Lung microvascular endothelial cell (primary cell): ENCODE results near the gene EEF2K. TPM values are rescaled to one million over a fixed set of nuclear protein-coding genes. Genes with fewer than 3 reads are reported as not detected.

Experiments used
- DNase-seq, 2 donors: peaks; one replicate each; pipeline versions ENCODE4 v3.0.0 to v3.0.0-alpha.2; 2010; ENCODE audit warnings: low read depth in 2 of 2
- total RNA-seq: library from RNA; depleted of rRNA; stranded (reverse); fragments of >200 nt; gene quantifications from 2 replicates; pipeline ENCODE4 v1.2.1, GENCODE V29; 2014

EEF2K gene
- total RNA-seq, 1 donor from 2014 or later, result 36.7 TPM

GRCh38 chr16:22330326-22330725 lies 124.2 kb downstream of the EEF2K start:
- DNase-seq, result no peak

- no peak for DNase-seq
These were observed 127.4 kb downstream of the EEF2K start for GRCh38 chr16:22333457-22333994.

GRCh38 chr16:22335668-22336246 lies 129.7 kb downstream of the EEF2K start:
- no peak for DNase-seq

DNA sequence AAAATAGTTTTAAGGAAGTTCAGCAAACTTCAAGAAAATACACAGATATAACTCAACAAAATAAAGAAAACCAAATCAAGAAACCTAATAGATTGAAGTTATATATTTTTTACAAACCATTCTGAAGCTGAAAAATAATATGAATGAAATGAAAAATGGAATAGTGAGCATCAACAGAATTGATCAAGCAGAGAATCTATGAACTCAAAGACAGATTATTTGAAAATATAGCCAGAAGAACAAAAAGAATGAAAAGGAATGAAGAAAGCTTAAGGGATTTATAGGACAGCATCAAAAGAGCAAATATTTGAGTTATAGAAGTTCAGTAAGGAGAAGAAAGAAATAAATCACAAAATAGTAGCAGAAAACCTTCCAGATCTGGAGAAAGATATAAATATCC lies 130.5 kb downstream of the EEF2K start:
- DNase-seq, result no peak

DNA sequence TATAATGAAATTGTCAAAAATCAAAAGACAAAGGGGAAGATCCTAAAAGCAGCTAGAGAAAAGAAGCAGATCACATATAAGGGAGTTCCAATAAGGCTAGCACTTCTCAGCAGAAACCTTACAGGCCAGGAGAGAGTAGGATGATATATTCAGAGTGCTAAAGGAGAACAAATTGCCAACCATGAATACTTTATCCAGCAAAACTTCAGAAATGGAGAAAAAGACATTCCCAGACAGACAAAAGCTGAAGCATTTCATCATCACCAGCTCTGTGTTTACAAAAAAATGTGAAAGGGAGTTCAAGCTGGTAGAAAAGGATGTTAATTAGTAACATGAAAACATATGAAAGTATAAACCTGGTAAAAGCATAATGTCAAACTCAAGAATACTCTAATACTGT lies 131.0 kb downstream of the EEF2K start:
- no peak for DNase-seq

DNA sequence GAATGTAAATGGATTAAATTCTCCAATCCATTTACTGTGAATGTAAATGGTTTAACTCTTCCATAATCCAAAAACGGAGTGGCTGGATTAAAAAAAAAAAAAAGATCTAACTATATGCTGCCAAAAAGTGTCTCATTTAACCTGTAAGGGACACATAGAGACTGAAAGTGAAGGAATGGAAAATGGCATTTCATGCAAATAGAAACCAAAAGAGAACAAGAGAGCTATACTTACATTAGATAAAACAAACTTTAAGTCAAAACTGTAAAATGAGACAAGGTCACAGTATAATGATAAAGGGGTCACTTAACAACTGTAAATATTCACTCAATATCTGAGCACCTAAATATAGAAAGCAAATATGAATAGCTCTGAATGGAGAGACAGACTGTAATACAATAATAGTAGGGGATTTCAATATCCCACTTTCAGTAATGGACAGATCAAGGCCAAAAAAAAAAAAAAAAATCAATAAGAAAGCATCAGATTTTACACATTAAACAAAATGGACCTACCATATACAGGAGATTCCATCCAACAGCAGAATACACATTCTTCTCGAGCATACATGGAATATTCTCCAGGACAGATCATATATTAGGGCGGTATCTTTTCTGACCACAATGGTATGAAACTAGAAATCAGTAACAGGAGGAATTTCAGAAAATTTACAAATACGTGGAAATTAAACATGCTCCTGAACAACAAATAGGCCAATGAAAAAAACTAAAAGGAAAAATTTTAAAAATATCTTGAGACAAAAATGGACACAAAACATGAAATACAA lies 132.0 kb downstream of the EEF2K start:
- no peak for DNase-seq

Other genes starting within 250 kb of the EEF2K start
- not detected in 2 replicates for gene PDZD9, start 205.2 kb upstream of the EEF2K start, total RNA-seq
- gene MOSMO, start 198.2 kb upstream of the EEF2K start, total RNA-seq, result 8.3 and 10.9 TPM in 2 replicates
- not detected in 2 replicates for gene VWA3A, start 113.7 kb upstream of the EEF2K start, total RNA-seq
- 0.20 and 0.22 TPM in 2 replicates for gene SDR42E2, start 43.8 kb upstream of the EEF2K start, total RNA-seq
- 20.0 and 31.0 TPM in 2 replicates for gene POLR3E, start 91.1 kb downstream of the EEF2K start, total RNA-seq
- 23.1 and 29.4 TPM in 2 replicates for gene CDR2, start 168.3 kb downstream of the EEF2K start, total RNA-seq